ENCODE results near the gene KRTAP17-1.
"Not testable (repeated sequence)": the region's sequence is repeated elsewhere in the genome, so short reads cannot be mapped to it uniquely, and the experiment has no call there.

Gene KRTAP17-1

GRCh38 chr17:41301916-41302901 lies 13.3 kb downstream of the KRTAP17-1 start, which contains the start of gene KRTAP29-1:
Gene KRTAP29-1 (minus strand): TSS chr17:41302851. CDS start chr17:41302851, 0 bp downstream.
- no peak for DNase-seq

GRCh38 chr17:41301204-41301790 lies 14.2 kb downstream of the KRTAP17-1 start:
- DNase-seq, result no peak

GRCh38 chr17:41298458-41299135 lies 16.9 kb downstream of the KRTAP17-1 start:
- DNase-seq, result no peak

- no peak for DNase-seq
Measured at GRCh38 chr17:41296846-41297245, 18.7 kb downstream of the KRTAP17-1 start.

- no peak for DNase-seq
Measured at GRCh38 chr17:41294016-41294415, 21.5 kb downstream of the KRTAP17-1 start.

- no peak for DNase-seq
Measured at GRCh38 chr17:41287050-41287449, 28.5 kb downstream of the KRTAP17-1 start.

- DNase-seq, result no peak
Measured at GRCh38 chr17:41284546-41284945, 31.0 kb downstream of the KRTAP17-1 start.

- no peak for DNase-seq
Measured at GRCh38 chr17:41284043-41284442, 31.5 kb downstream of the KRTAP17-1 start.

- no peak for DNase-seq
Measured at GRCh38 chr17:41278176-41278955, 37.1 kb downstream of the KRTAP17-1 start.

GRCh38 chr17:41275648-41276190 lies 39.8 kb downstream of the KRTAP17-1 start, which contains the start of gene KRTAP9-7:
Gene KRTAP9-7 (plus strand): TSS chr17:41275698. CDS start chr17:41275698, 0 bp downstream.
- DNase-seq, result not testable (repeated sequence)

GRCh38 chr17:41271858-41272257 lies 43.7 kb downstream of the KRTAP17-1 start:
- no peak for DNase-seq

- DNase-seq, result not testable (repeated sequence)
Measured at GRCh38 chr17:41271323-41271722, 44.2 kb downstream of the KRTAP17-1 start.

- DNase-seq, result no peak
Measured at GRCh38 chr17:41267711-41268110, 47.8 kb downstream of the KRTAP17-1 start.

GRCh38 chr17:41265078-41265477 lies 50.4 kb downstream of the KRTAP17-1 start, which contains the start of gene KRTAP9-6:
Gene KRTAP9-6 (plus strand): TSS chr17:41265378. CDS start chr17:41265378, 0 bp downstream.
- no peak for DNase-seq
